Measurements from ENCODE around the gene OPN4.

DNA sequence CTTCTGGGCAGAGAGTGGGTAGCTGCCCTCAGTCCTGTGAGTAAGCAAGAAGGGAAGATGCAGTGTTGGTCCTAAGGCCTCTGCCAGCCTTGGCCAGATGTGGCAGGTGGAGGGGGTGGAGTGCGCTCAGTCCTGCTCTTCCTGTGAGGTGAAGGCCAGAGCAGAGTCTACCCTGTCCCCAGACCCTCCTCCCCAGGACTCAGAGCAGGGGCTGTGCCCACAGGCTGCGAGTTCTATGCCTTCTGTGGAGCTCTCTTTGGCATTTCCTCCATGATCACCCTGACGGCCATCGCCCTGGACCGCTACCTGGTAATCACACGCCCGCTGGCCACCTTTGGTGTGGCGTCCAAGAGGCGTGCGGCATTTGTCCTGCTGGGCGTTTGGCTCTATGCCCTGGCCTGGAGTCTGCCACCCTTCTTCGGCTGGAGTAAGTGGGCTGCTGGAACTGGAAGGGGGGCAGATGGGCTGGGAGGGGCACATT is 4.0 kb downstream of the OPN4 start:
- TF ChIP-seq, protein P1, sequence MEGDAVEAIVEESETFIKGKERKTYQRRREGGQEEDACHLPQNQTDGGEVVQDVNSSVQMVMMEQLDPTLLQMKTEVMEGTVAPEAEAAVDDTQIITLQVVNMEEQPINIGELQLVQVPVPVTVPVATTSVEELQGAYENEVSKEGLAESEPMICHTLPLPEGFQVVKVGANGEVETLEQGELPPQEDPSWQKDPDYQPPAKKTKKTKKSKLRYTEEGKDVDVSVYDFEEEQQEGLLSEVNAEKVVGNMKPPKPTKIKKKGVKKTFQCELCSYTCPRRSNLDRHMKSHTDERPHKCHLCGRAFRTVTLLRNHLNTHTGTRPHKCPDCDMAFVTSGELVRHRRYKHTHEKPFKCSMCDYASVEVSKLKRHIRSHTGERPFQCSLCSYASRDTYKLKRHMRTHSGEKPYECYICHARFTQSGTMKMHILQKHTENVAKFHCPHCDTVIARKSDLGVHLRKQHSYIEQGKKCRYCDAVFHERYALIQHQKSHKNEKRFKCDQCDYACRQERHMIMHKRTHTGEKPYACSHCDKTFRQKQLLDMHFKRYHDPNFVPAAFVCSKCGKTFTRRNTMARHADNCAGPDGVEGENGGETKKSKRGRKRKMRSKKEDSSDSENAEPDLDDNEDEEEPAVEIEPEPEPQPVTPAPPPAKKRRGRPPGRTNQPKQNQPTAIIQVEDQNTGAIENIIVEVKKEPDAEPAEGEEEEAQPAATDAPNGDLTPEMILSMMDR (IDR thresholded peaks at IDR 0.05) = no peak
- TF ChIP-seq POLR2AphosphoS5 (IDR thresholded peaks at IDR 0.05) (no peak), POLR2A (IDR thresholded peaks at IDR 0.05) (no peak), EP300 (IDR thresholded peaks at IDR 0.05) (no peak)
